Upper lobe of right lung (tissue), 1 donor: ENCODE measurements around the gene PTHLH. TPM values are rescaled to one million over a fixed set of nuclear protein-coding genes. Genes with fewer than 3 reads are reported as not detected.

ENCODE experiments used
- ATAC-seq: fragments of 200-7000 bp; cut with Tn5 transposase; one replicate; pipeline ENCODE4 v1.9.1; 2020; ENCODE audit warnings: mild to moderate bottlenecking, moderate library complexity
- DNase-seq: peaks from one replicate; pipeline ENCODE4 v3.0.0-alpha.2; 2020
- H3K27ac ChIP-seq: fragments of 200-600 bp; one replicate; pipeline ENCODE4 v1.8.0; 2022
- H3K27me3 ChIP-seq: fragments of 200-600 bp; one replicate; pipeline ENCODE4 v1.8.0; 2022; ENCODE audit warnings: mild to moderate bottlenecking
- H3K36me3 ChIP-seq: fragments of 200-600 bp; one replicate; pipeline ENCODE4 v1.8.0; 2022
- H3K4me1 ChIP-seq: fragments of 200-600 bp; one replicate; pipeline ENCODE4 v1.8.0; 2022
- H3K4me3 ChIP-seq: fragments of 200-600 bp; one replicate; pipeline ENCODE4 v1.8.0; 2022; ENCODE audit warnings: mild to moderate bottlenecking
- H3K9me3 ChIP-seq: fragments of 200-600 bp; one replicate; pipeline ENCODE4 v1.8.0; 2022
- intact Hi-C: fragments of 100-400 bp; cut with DNase I; formaldehyde crosslinking; loops from one replicate; pipeline ENCODE4 v1.11.0; 2022
- total RNA-seq: library from RNA; stranded (reverse); fragmentation: NEBNext Ultra II Directional; extraction: Animal tissue kit (Norgen Biotek cat#: 25700); gene quantifications from one replicate; pipeline ENCODE4 v1.2.1, GENCODE V29; 2021
- TF ChIP-seq, protein P1 (sequence below): fragments of 200-600 bp; IDR thresholded peaks from one replicate; pipeline ENCODE4 v1.8.0; 2022; ENCODE audit warnings: antibody characterized with exemption
- donor health status: DM: no; HTN: yes; CAD: no; lungs with severe emphysema.

Gene PTHLH
- total RNA-seq, 1 donor from 2014 or later: 1.9 TPM

DNA sequence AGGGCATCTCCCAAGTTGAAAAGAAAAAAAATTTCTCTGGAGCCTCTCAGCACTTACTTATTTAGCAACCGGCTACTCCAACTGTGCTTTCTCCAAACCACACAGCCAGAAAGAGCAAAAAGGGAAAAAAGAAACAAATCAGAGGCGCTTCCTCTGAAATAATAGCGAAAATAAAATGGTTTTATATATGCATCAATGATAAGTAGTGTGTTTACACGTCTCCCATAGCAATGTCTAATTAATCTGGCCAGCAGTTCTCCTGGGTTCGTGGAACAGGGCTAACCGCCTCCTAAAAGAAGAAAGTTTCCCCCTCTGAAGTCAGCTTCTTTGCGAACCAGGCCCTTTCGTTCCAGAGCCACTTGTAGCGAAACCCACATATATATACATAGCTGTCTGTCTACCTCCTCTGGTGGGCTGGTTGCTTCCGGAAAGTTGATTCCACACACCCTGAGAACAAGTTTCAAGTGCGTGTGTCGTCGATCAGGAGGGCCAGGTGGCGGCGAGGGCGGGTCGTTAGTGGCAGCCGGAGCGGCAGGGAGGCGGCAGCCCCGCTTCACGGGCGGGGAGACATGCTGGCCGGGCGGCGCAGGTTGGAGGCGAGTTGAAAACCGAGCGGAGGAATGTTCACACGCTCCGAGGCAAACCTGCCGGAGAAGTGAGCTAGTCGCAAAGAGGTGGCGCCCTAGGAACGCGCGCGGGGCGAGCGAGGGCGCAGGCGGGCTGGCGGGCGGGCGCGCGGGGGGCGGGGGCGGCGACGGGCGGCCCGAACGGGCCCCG lies 2.7 kb downstream of the PTHLH start:
- no peaks in the 10 kb centered on the region for H3K36me3 ChIP-seq
- H3K9me3 ChIP-seq: no peaks in the 10 kb centered on the region
- H3K4me1 ChIP-seq: peaks cover 23% of the 10 kb centered on the region
- H3K27ac ChIP-seq: no peak overlapping the region
- peak; percentile 76 for DNase-seq
- intact Hi-C loops: no loop called here
- peaks cover 50% of the 10 kb centered on the region for H3K27me3 ChIP-seq
- peak overlapping the region; percentile 48 for H3K4me3 ChIP-seq
- ATAC-seq: peak; percentile 77
- TF ChIP-seq, protein P1, sequence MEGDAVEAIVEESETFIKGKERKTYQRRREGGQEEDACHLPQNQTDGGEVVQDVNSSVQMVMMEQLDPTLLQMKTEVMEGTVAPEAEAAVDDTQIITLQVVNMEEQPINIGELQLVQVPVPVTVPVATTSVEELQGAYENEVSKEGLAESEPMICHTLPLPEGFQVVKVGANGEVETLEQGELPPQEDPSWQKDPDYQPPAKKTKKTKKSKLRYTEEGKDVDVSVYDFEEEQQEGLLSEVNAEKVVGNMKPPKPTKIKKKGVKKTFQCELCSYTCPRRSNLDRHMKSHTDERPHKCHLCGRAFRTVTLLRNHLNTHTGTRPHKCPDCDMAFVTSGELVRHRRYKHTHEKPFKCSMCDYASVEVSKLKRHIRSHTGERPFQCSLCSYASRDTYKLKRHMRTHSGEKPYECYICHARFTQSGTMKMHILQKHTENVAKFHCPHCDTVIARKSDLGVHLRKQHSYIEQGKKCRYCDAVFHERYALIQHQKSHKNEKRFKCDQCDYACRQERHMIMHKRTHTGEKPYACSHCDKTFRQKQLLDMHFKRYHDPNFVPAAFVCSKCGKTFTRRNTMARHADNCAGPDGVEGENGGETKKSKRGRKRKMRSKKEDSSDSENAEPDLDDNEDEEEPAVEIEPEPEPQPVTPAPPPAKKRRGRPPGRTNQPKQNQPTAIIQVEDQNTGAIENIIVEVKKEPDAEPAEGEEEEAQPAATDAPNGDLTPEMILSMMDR: no peak

- ATAC-seq (peak; percentile 41), DNase-seq (peak; percentile 63)
- TF ChIP-seq, protein P1: no peak
- Histone ChIP-seq H3K4me1 (peaks cover 23% of the 10 kb centered on the region), H3K4me3 (peak overlapping the region; percentile 48), H3K27me3 (peaks cover 46% of the 10 kb centered on the region), H3K9me3 (no peaks in the 10 kb centered on the region), H3K27ac (no peak overlapping the region), H3K36me3 (no peaks in the 10 kb centered on the region)
- intact Hi-C loops: no loop called here
Observed at GRCh38 chr12:27968972-27969623, 3.4 kb downstream of the PTHLH start.

- peaks cover 44% of the 10 kb centered on the region for H3K27me3 ChIP-seq
Observed at GRCh38 chr12:27967551-27968054, 4.9 kb downstream of the PTHLH start.

DNA sequence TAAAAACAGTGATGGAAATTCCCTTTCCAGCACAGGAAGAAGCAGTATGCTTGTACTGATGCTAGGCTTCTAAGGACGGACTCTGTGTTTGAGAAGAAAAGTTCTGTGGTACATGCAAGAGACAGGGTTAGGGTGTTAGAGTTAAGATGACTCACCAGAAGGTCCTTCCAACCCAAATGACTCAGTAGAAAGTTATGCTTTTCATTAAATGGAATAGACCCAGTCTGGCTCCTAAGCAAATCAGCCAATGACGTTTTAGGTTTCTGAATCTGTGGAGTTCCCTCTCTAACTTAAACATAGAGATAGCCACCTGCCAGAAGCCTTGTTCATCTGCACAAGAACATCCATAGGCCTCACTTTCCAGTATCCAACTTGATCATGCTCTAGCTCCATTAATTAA lies 5.7 kb downstream of the PTHLH start:
- Histone ChIP-seq H3K4me3 (no peak overlapping the region), H3K27me3 (peaks cover 44% of the 10 kb centered on the region), H3K9me3 (no peaks in the 10 kb centered on the region), H3K4me1 (peaks cover 23% of the 10 kb centered on the region), H3K36me3 (no peaks in the 10 kb centered on the region), H3K27ac (no peak overlapping the region)
- intact Hi-C loops: no loop called here
- TF ChIP-seq, protein P1: no peak
- no peak for ATAC-seq
- DNase-seq: no peak

More at GRCh38 chr12:27967551-27968054, 4.9 kb downstream of the PTHLH start:
- no peak for DNase-seq
- intact Hi-C loops: no loop called here
- H3K4me3 ChIP-seq: no peak overlapping the region
- ATAC-seq: no peak
- no peaks in the 10 kb centered on the region for H3K36me3 ChIP-seq
- no peaks in the 10 kb centered on the region for H3K9me3 ChIP-seq
- H3K4me1 ChIP-seq: peaks cover 23% of the 10 kb centered on the region
- TF ChIP-seq, protein P1: no peak
- H3K27ac ChIP-seq: no peak overlapping the region

GRCh38 chr12:27965966-27966365 lies 6.6 kb downstream of the PTHLH start:
- DNase-seq: no peak
- TF ChIP-seq, protein P1: no peak
- Histone ChIP-seq H3K9me3 (no peaks in the 10 kb centered on the region), H3K4me3 (no peak overlapping the region), H3K27me3 (peaks cover 38% of the 10 kb centered on the region), H3K27ac (no peak overlapping the region), H3K36me3 (no peaks in the 10 kb centered on the region), H3K4me1 (peaks cover 21% of the 10 kb centered on the region)
- intact Hi-C loops: no loop called here
- ATAC-seq: no peak
